ENCODE measurements around the gene DOCK8. TPM values are rescaled to one million over a fixed set of nuclear protein-coding genes. Genes with fewer than 3 reads are reported as not detected.

Gene DOCK8
- total RNA-seq, 1 experiment from 2014 or later, result not detected

GRCh38 chr9:266228-266627 lies 51.6 kb downstream of the DOCK8 start:
- no peak for DNase-seq (ENCODE audit: low read depth)

GRCh38 chr9:268616-269015 lies 54.0 kb downstream of the DOCK8 start:
- no peak for DNase-seq (ENCODE audit: low read depth)

- DNase-seq (ENCODE audit: low read depth), result no peak
These were observed 54.5 kb downstream of the DOCK8 start for GRCh38 chr9:269081-269711.

DNA sequence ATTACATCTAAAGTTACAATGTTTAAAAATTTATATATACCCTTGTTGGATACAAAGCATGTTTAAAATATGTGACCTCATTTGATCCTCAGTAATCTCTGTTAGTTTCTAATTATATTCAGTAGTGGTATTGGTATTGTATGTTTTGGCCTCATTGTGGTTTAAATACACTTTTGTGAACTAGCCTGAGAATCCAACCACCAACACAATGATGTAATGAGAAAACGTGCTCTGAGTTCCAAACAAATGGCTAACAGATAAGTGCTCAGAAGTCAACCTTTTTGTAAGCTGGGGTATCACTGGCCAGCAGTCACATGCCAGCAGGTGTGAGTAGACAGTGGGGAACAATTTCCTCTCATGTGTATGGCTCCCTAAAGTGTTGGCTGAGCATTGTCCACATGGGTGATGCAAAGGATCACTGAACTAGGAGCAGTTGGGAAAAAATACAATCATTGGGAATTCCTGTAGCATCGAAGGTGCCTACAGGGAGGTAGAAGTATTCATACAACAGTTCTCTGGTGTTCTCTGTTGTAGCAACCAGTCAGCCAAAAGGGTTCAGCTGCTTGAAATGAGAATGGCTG lies 56.1 kb downstream of the DOCK8 start:
- DNase-seq (ENCODE audit: low read depth), result no peak

DNA sequence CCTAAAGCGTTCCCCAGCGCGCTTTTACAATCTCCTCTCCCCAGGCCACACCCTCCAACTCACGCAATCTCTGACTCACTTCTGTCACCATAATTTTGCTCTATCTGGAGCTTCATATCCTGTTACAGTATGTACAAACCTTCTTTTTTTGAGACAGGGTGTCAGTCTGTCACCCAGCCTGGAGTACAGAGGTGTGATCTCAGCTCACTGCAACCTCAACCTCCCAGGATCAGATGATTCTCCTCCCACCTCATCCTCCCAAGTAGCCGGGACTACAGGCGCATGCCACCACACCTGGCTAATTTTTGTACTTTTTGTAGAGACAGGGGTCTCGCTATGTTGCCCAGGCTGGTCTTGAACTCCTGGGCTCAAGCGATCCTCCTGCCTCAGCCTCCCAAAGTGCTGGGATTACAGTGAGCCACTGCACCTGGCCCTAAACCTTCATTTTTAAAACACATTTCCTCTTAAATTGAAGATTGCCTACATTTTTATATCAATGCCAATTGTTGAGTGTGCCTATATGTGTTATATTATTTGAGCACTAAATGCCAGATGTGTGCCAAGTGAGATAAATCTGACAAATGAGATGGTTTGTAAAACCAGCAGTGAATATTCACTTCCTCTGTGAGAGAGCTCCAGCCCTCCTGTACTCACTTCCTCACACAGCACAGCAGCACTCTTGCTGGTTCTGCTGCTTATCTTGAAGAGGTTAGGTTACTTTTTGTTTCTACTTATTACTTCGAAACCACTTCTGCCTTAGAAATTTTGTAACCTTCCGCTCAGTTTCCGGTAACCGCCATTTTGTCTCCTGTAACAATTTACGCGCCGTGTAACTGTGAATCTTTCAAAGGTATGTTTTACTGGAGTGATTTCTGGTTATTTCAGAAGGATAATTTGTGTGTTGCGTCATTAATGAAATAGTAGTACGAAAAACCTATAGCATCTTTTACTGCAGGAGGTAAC lies 57.9 kb downstream of the DOCK8 start:
- no peak for DNase-seq (ENCODE audit: low read depth)

DNA sequence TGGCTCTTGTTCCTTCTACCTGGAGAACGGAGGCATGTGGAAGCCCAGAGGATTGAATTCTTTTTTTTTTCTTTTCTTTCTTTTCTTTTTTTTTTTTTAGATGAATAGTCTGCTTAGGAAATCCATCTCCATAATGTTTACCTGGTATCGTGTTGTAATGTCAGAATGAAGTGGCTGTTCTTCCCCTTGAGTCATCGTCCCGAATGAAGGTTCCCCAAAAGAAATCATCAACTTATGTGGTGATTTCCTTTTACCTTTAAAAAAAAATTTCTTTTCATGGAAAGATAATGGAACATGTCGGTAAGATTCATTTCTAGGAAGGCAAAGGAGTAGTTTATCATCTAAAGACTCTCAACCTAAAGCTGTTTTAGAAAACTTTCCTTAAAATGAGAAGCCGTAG lies 59.7 kb downstream of the DOCK8 start:
- DNase-seq (ENCODE audit: low read depth), result no peak

- DNase-seq (ENCODE audit: low read depth), result no peak
These were observed 63.1 kb downstream of the DOCK8 start for GRCh38 chr9:277601-278295.

DNA sequence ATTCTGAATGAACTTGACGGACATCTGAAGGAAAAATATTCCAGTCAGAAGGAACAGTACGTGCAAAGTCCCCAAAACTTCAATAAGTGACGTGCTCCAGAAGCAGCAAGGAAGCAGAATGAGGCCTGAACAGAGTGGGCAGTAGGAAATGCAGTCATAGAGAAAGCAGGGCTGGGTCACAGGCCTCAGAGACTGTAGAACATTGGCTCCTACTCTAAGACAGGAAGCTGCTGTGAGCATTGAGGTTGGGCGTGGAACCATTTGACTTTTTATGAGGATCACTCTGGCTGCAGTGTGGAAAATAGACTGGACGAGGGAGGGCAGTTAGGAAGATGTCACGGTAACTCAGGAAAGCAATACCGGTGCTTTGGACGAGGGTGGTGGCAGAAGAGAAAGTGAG lies 64.0 kb downstream of the DOCK8 start:
- no peak for DNase-seq (ENCODE audit: low read depth)

GRCh38 chr9:279674-280073 lies 65.0 kb downstream of the DOCK8 start:
- DNase-seq (ENCODE audit: low read depth), result no peak

GRCh38 chr9:281741-282645 lies 67.3 kb downstream of the DOCK8 start:
- DNase-seq (ENCODE audit: low read depth), result no peak

GRCh38 chr9:286071-286740 lies 71.5 kb downstream of the DOCK8 start:
- no peak for DNase-seq (ENCODE audit: low read depth)

DNA sequence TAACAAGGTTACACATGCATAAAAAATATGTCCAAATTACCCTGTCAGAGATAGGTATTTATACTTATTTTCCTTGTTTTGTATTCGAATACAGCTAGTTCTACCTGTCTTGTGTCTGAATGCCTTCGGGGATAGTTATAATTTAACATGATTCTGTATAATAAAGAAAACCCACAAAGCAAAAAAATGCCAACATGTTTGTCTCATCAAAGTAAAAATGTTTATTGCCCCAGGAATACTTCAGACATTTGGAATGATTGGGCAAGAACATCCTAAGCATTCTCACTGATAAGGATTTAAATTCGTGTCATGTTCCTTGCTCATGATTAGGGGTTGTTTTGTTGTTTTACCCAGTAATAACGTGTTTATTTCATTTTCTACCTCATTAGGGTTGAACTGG lies 74.5 kb downstream of the DOCK8 start:
- no peak for DNase-seq (ENCODE audit: low read depth)

DNA sequence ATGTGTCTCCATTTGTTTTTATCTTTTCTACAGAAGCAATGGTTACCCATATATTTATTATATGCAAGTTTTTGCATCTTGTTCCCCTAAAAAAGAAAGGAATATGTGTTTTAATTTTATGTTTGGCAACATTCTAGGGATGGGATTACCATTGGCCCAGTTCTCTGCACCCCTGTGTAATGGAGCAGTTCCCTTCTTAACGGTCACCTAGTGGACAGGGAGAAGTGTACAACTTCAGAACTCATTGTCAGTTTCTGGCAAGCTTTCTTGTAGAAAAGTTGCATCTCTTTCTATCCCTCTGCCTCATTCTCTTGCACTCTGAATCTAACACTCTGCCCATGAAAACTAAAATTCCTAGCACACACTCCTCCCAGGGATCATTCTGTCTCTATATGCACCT lies 78.2 kb downstream of the DOCK8 start:
- no peak for DNase-seq (ENCODE audit: low read depth)

DNA sequence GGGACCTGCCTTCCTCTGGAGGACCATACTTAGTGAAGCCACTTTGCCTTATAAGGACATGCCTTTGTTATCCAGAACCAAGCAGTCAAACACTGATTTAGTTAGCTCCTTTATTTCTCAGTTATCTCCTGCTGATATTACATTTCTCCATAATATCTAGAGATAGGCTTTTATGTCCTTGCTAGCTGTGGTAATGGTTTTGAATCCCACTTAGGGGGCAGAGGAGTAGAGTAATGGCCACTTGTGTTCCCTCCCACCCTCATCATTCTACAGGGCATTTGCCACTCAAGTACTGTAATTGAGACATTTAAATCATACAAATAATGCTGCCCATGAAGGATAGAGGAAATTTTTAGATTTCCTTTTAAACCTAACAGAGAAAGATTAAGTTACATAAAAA lies 80.9 kb downstream of the DOCK8 start:
- no peak for DNase-seq (ENCODE audit: low read depth)

GRCh38 chr9:296411-296810 lies 81.7 kb downstream of the DOCK8 start:
- no peak for DNase-seq (ENCODE audit: low read depth)

DNA sequence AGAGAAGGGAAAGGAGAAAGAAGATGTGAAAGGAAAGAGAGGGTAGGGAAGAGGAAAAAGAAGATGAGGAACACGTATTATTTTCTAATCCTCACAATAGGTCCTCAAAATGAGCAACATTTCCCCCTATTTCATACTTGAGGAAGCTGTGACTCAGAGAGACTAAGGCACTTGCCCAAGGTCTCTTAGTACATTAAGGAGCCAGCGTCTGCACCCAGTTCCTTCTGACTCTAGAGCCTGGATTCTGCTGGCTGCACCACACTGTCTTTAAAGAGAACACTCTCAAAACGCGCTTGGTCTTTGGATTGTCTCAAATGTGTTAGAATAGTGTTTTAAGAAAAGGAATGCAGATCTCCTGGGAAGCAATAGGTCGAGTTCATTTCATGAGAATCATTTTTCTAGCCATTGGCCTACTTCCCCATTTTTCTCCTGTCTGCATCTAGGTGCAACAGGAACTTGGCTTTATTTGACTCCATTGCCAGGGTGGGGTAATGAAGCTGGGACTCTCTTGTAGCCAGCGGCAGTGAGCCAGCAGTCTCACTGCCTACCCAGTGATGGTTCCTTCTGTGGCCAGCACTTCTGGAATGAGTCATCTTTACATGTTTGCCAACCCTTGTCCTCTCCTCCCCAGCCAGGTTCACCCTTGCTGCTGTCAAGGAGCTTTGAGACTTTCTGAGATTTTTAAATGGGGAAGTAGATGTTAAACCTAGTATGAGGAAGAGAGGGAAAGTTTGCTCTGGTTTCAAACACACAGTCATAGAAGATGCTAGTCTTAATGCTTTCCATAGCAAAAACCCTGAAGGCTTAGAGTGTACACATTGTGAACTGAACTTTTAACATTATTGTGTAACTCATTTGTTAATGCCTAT lies 82.7 kb downstream of the DOCK8 start:
- no peak for DNase-seq (ENCODE audit: low read depth)

DNA sequence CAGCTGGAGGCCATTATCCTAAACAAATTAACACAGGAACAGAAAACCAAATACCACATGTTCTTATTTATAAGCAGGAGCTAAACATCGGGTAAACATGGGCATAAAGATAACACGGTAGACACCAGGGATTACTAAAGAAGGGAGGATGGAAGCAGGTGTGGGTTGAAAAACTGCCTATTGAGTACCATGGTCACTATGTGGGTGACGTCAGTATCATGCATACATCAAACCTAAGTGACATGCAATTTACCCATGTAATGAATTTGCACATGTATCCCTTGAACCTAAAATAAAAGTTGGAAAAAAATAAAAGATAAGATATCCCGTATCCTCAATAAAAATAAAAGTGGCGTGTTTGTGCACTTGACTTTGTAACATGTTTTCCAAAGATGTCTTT lies 88.8 kb downstream of the DOCK8 start:
- DNase-seq (ENCODE audit: low read depth), result no peak

DNA sequence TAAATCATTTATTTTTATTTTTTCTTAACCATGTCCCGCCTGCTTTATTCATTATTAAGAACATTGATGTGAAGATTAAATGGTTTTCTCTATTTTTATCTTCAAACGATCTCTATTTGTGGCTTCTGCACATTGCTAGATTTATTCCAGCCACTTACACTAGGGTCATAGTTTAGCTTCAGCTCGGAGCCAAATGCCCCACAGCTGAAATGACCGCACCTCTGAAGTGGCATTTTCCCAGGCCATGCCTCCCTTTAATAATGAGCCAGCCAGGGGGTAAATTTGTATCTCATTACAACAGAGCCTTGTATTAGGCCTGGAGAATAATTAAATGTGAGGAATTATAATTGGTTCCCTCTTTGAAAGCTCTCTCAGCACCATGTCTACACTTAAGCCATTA lies 89.4 kb downstream of the DOCK8 start:
- no peak for DNase-seq (ENCODE audit: low read depth)

GRCh38 chr9:304519-305185 lies 90.0 kb downstream of the DOCK8 start:
- DNase-seq (ENCODE audit: low read depth), result no peak

Measured in RPMI7951 (cell line).